Muscle layer of duodenum (tissue), 2 donors: ENCODE results near the gene CALHM6.
"Not testable (repeated sequence)": the region's sequence is repeated elsewhere in the genome, so short reads cannot be mapped to it uniquely, and the experiment has no call there.

ENCODE experiments used
- H3K27ac ChIP-seq: one replicate; pipeline ENCODE4 v1.7.0; 2013; ENCODE audit warnings: mild to moderate bottlenecking, low read length
- H3K27me3 ChIP-seq: one replicate; pipeline ENCODE4 v1.7.0; 2013; ENCODE audit warnings: low read depth, mild to moderate bottlenecking, control low read depth, low read length
- H3K36me3 ChIP-seq, 2 donors: one replicate each; pipeline ENCODE4 v1.7.0; 2013; ENCODE audit warnings: low read length in 2 of 2, control low read depth in 1 of 2, mild to moderate bottlenecking in 1 of 2; ENCODE audit not compliant: insufficient read depth in 2 of 2, control insufficient read depth in 1 of 2
- H3K4me1 ChIP-seq, 2 donors: one replicate each; pipeline ENCODE4 v1.7.0; 2013; ENCODE audit warnings: low read length in 2 of 2, mild to moderate bottlenecking in 2 of 2, control low read depth in 1 of 2, moderate library complexity in 1 of 2; ENCODE audit not compliant: insufficient read depth in 2 of 2, control insufficient read depth in 1 of 2
- H3K4me3 ChIP-seq, 2 donors: one replicate each; pipeline ENCODE4 v1.7.0; 2013; ENCODE audit warnings: low read length in 2 of 2, low read depth in 1 of 2, mild to moderate bottlenecking in 1 of 2
- H3K9me3 ChIP-seq, 2 donors: one replicate each; pipeline ENCODE4 v1.7.0; 2013; ENCODE audit warnings: low read length in 2 of 2, control low read depth in 1 of 2, mild to moderate bottlenecking in 1 of 2; ENCODE audit not compliant: control insufficient read depth in 1 of 2
- donor health status: healthy.

The CALHM6 gene

GRCh38 chr6:116482780-116483179 is 21.6 kb downstream of the CALHM6 start:
- Histone ChIP-seq H3K27me3 (no peaks in the 10 kb centered on the region), H3K9me3 (no peaks in the 10 kb centered on the region), H3K4me3 (no peak overlapping the region), H3K4me1 (no peaks in the 10 kb centered on the region), H3K27ac (no peak overlapping the region), H3K36me3 (no peaks in the 10 kb centered on the region)

- no peaks in the 10 kb centered on the region for H3K36me3 ChIP-seq
- H3K27ac ChIP-seq, result no peak overlapping the region
- H3K4me1 ChIP-seq, result no peaks in the 10 kb centered on the region
- H3K9me3 ChIP-seq, result no peaks in the 10 kb centered on the region
- no peak overlapping the region for H3K4me3 ChIP-seq
- no peaks in the 10 kb centered on the region for H3K27me3 ChIP-seq
Observed at GRCh38 chr6:116483616-116484015, 22.4 kb downstream of the CALHM6 start.

- Histone ChIP-seq H3K27me3 (no peaks in the 10 kb centered on the region), H3K36me3 (no peaks in the 10 kb centered on the region), H3K27ac (no peak overlapping the region), H3K4me3 (no peak overlapping the region), H3K9me3 (no peaks in the 10 kb centered on the region), H3K4me1 (no peaks in the 10 kb centered on the region)
Observed at GRCh38 chr6:116485559-116486184, 24.5 kb downstream of the CALHM6 start.

- H3K4me3 ChIP-seq, result no peak overlapping the region
- no peaks in the 10 kb centered on the region for H3K36me3 ChIP-seq
- H3K9me3 ChIP-seq, result no peaks in the 10 kb centered on the region
- no peaks in the 10 kb centered on the region for H3K4me1 ChIP-seq
- H3K27ac ChIP-seq, result no peak overlapping the region
- H3K27me3 ChIP-seq, result no peaks in the 10 kb centered on the region
Observed at GRCh38 chr6:116491610-116492330, 30.6 kb downstream of the CALHM6 start.

GRCh38 chr6:116492331-116493067 is 31.3 kb downstream of the CALHM6 start:
- Histone ChIP-seq H3K27me3 (no peaks in the 10 kb centered on the region), H3K36me3 (no peaks in the 10 kb centered on the region), H3K4me3 (no peak overlapping the region), H3K9me3 (no peaks in the 10 kb centered on the region), H3K4me1 (no peaks in the 10 kb centered on the region), H3K27ac (no peak overlapping the region)

GRCh38 chr6:116495161-116495560 is 34.0 kb downstream of the CALHM6 start:
- H3K27me3 ChIP-seq, H3K4me1 ChIP-seq, H3K36me3 ChIP-seq, H3K9me3 ChIP-seq, H3K27ac ChIP-seq, H3K4me3 ChIP-seq: not testable (repeated sequence)

- H3K36me3 ChIP-seq, result no peaks in the 10 kb centered on the region
- H3K4me1 ChIP-seq, result no peaks in the 10 kb centered on the region
- H3K27ac ChIP-seq, result no peak overlapping the region
- H3K9me3 ChIP-seq, result no peaks in the 10 kb centered on the region
- no peaks in the 10 kb centered on the region for H3K27me3 ChIP-seq
- H3K4me3 ChIP-seq, result no peak overlapping the region
Observed at GRCh38 chr6:116497113-116497676, 36.0 kb downstream of the CALHM6 start.

- no peak overlapping the region for H3K27ac ChIP-seq
- H3K4me3 ChIP-seq, result no peak overlapping the region
- no peaks in the 10 kb centered on the region for H3K4me1 ChIP-seq
- no peaks in the 10 kb centered on the region for H3K36me3 ChIP-seq
- no peaks in the 10 kb centered on the region for H3K27me3 ChIP-seq
- no peaks in the 10 kb centered on the region for H3K9me3 ChIP-seq
Observed at GRCh38 chr6:116500969-116501433, 39.8 kb downstream of the CALHM6 start.

- no peak overlapping the region for H3K4me3 ChIP-seq
- H3K27me3 ChIP-seq, result no peaks in the 10 kb centered on the region
- no peaks in the 10 kb centered on the region for H3K9me3 ChIP-seq
- H3K36me3 ChIP-seq, result peaks cover 0 to 7% of the 10 kb centered on the region in 2 donors
- no peak overlapping the region for H3K27ac ChIP-seq
- H3K4me1 ChIP-seq, result no peaks in the 10 kb centered on the region
Observed at GRCh38 chr6:116507324-116507723, 46.1 kb downstream of the CALHM6 start.

- no peaks in the 10 kb centered on the region for H3K9me3 ChIP-seq
- H3K4me3 ChIP-seq, result no peak overlapping the region
- no peak overlapping the region for H3K27ac ChIP-seq
- H3K27me3 ChIP-seq, result no peaks in the 10 kb centered on the region
- peaks cover 0 to 7% of the 10 kb centered on the region in 2 donors for H3K36me3 ChIP-seq
- H3K4me1 ChIP-seq, result no peaks in the 10 kb centered on the region
Observed at GRCh38 chr6:116508527-116508926, 47.4 kb downstream of the CALHM6 start.

- Histone ChIP-seq H3K27me3 (no peaks in the 10 kb centered on the region), H3K9me3 (no peaks in the 10 kb centered on the region), H3K27ac (peak within 1 kb of the TSS; percentile 90), H3K4me3 (peak within 1 kb of the TSS; percentile 66 to 79), H3K4me1 (no peaks in the 10 kb centered on the region), H3K36me3 (peaks cover 0 to 16% of the 10 kb centered on the region in 2 donors)
Observed at GRCh38 chr6:116511424-116512110, 50.4 kb downstream of the CALHM6 start, which contains the start of gene CALHM5. TSS of gene CALHM5 (plus strand) at chr6:116511639. CDS start at chr6:116511697, 58 bp downstream.
